ENCODE data around the gene LARP6. TPM values are rescaled to one million over a fixed set of nuclear protein-coding genes. Genes with fewer than 3 reads are reported as not detected.

LARP6 gene
- total and polyA plus RNA-seq, 3 donors from 2014 or later = 49.6 to 105 (median 57.1) TPM

- H3K4me3 ChIP-seq = no peak overlapping the region
- no peaks in the 10 kb centered on the region for H3K27me3 ChIP-seq
- H3K36me3 ChIP-seq (ENCODE audit: low read depth, missing control alignments) = no peaks in the 10 kb centered on the region
- WGBS, 2 donors = 29 to 62% methylated on average over 3 of the region's 3 CpGs
- no peak for TF ChIP-seq CTCF (IDR thresholded peaks at IDR 0.05)
- TF ChIP-seq POLR2A (IDR thresholded peaks at IDR 0.05) = no peak
- H3K4me1 ChIP-seq = peaks cover 28% of the 10 kb centered on the region
- peak overlapping the region; percentile 67 to 86 for H3K27ac ChIP-seq
- intact Hi-C loops (cut with DNase I; ENCODE audit: low total_unique reads) = no loop called here
- DNase-seq = peak; percentile 88
- H3K9me3 ChIP-seq = no peaks in the 10 kb centered on the region
These were observed 18.1 kb downstream of the LARP6 start for GRCh38 chr15:70835841-70836240.

- Histone ChIP-seq H3K36me3 (ENCODE audit: low read depth, missing control alignments) (no peaks in the 10 kb centered on the region), H3K27me3 (no peaks in the 10 kb centered on the region), H3K4me3 (no peak overlapping the region), H3K9me3 (no peaks in the 10 kb centered on the region), H3K4me1 (peaks cover 28% of the 10 kb centered on the region), H3K27ac (peak overlapping the region; percentile 67 to 86)
- DNase-seq = peak; percentile 84
- intact Hi-C loops (cut with DNase I; ENCODE audit: low total_unique reads) = no loop called here
- TF ChIP-seq CTCF (IDR thresholded peaks at IDR 0.05) (no peak), POLR2A (IDR thresholded peaks at IDR 0.05) (no peak)
- 47 to 65% methylated on average over 6 of the region's 6 CpGs for WGBS, 2 donors
These were observed 18.5 kb downstream of the LARP6 start for GRCh38 chr15:70835415-70835814.

- Histone ChIP-seq H3K27me3 (no peaks in the 10 kb centered on the region), H3K4me3 (no peak overlapping the region), H3K27ac (peak overlapping the region; percentile 67 to 86), H3K9me3 (no peaks in the 10 kb centered on the region), H3K4me1 (peaks cover 28% of the 10 kb centered on the region), H3K36me3 (ENCODE audit: low read depth, missing control alignments) (no peaks in the 10 kb centered on the region)
- no peak for DNase-seq
- WGBS, 2 donors = 57 to 61% methylated on average over 2 of the region's 2 CpGs
- intact Hi-C loops (cut with DNase I; ENCODE audit: low total_unique reads) = no loop called here
- TF ChIP-seq POLR2A (IDR thresholded peaks at IDR 0.05) (no peak), CTCF (IDR thresholded peaks at IDR 0.05) (no peak)
These were observed 19.0 kb downstream of the LARP6 start for GRCh38 chr15:70834999-70835398.

- 53 to 64% methylated on average over 9 of the region's 9 CpGs for WGBS, 2 donors
- TF ChIP-seq CTCF (IDR thresholded peaks at IDR 0.05) (no peak), POLR2A (IDR thresholded peaks at IDR 0.05) (no peak)
- Histone ChIP-seq H3K4me3 (no peak overlapping the region), H3K9me3 (no peaks in the 10 kb centered on the region), H3K4me1 (peaks cover 28% of the 10 kb centered on the region), H3K36me3 (ENCODE audit: low read depth, missing control alignments) (no peaks in the 10 kb centered on the region), H3K27ac (peak overlapping the region; percentile 67 to 86), H3K27me3 (no peaks in the 10 kb centered on the region)
- intact Hi-C loops (cut with DNase I; ENCODE audit: low total_unique reads) = no loop called here
- DNase-seq = no peak
These were observed 19.8 kb downstream of the LARP6 start for GRCh38 chr15:70833861-70834765.

Measured in testis (tissue), 3 donors.